PC-9 (cell line): ENCODE measurements around the gene RAD18.

Source experiments
- EZH2 ChIP-seq: fragments of 200-600 bp; sonication (generic); IDR thresholded peaks from 2 replicates; pipeline ENCODE4 v1.8.0; 2017; ENCODE audit warnings: antibody characterized with exemption, low read depth
- TF ChIP-seq, protein P1 (sequence below): fragments of 200-600 bp; sonication (generic); conservative IDR thresholded peaks from 2 replicates; pipeline ENCODE4 v1.6.1; 2017; ENCODE audit warnings: mixed run types, antibody characterized with exemption, mild to moderate bottlenecking, moderate library complexity

DNA sequence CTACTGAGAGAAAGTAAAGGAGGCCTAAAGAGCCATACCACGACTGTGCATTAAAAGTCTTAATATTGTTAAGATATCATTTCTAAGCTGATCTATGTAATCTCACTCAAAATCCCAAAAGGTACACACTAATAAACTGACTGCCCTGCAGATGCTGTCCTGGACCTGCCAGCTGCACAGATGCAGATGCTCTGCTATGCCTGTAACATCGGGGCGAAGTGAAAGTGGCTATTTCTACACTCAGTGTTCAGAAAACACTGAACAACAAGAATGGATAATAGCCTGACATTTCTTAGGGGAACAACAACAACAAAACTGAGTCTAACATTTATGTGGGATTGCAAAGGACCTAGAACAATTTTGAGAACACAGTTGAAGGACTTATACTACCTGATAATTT is 31.9 kb downstream of the RAD18 start:
- TF ChIP-seq EZH2: no peak
- TF ChIP-seq, protein P1, sequence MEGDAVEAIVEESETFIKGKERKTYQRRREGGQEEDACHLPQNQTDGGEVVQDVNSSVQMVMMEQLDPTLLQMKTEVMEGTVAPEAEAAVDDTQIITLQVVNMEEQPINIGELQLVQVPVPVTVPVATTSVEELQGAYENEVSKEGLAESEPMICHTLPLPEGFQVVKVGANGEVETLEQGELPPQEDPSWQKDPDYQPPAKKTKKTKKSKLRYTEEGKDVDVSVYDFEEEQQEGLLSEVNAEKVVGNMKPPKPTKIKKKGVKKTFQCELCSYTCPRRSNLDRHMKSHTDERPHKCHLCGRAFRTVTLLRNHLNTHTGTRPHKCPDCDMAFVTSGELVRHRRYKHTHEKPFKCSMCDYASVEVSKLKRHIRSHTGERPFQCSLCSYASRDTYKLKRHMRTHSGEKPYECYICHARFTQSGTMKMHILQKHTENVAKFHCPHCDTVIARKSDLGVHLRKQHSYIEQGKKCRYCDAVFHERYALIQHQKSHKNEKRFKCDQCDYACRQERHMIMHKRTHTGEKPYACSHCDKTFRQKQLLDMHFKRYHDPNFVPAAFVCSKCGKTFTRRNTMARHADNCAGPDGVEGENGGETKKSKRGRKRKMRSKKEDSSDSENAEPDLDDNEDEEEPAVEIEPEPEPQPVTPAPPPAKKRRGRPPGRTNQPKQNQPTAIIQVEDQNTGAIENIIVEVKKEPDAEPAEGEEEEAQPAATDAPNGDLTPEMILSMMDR: no peak
